HPDE6-E6E7 (cell line): ENCODE data around the gene PDE4B.
A peak's percentile ranks its signal among the peaks of the same experiment; 100 is the strongest.

ENCODE experiments used
- DNase-seq: peaks from one replicate; pipeline ENCODE4 v3.0.0; 2011; ENCODE audit warnings: missing footprints; ENCODE audit errors: extremely low spot score

The PDE4B gene

GRCh38 chr1:66284746-66285145, 492.1 kb downstream of the PDE4B start:
- DNase-seq, result no peak

GRCh38 chr1:66285618-66286270, 493.0 kb downstream of the PDE4B start:
- no peak for DNase-seq

GRCh38 chr1:66286307-66286706, 493.6 kb downstream of the PDE4B start:
- DNase-seq, result no peak

GRCh38 chr1:66288048-66288447, 495.4 kb downstream of the PDE4B start:
- no peak for DNase-seq

DNA sequence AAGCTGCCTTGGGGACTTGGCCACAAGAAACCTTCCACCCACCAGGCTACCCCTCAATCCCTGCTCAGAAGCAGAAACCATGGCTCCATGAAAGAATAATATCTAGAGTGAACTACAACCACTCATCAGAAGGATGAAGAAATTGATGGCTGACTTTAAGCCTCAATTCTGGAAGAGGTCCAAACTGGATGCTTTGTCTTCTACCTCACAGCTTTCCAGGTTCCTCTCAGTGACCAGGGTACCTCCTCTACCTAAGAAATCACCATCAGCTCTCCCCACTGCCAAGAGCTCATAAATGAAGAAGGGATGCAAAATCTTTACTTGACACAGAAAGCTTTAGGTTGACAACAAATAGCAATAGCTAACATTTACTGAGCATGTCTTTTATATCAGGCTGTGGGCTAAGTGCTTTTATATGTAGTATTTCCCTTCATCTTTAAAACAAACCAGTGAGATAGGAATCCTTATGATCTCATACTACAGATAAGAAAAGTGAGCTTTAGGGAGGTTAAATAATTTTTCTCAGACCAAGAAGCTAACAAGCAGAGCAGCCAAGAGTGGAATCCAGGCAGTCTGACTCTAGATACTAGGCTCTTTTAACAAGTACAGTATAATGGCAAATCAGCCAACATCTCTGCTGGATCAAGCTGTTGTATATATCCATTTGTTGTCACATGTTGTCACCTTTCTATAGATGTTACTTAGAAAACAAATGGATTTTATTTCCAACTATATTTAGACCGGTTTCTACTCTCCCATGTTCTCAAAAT, 498.3 kb downstream of the PDE4B start:
- no peak for DNase-seq

DNA sequence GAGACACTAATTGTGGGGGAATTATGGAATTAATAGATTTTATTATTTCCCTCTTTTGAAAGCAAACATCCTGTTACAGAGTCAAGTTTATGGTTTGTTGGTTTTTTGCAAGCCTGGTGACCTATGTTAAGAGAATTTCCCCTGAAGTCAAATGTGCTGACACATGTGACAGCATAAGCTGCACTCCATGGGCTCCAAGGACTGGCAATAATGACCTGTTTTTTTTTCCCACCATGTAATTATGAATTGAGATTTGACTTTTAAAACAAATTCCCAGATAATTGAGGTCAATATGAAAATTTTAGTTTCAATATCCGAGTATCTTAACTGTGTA, 498.8 kb downstream of the PDE4B start:
- no peak for DNase-seq

DNA sequence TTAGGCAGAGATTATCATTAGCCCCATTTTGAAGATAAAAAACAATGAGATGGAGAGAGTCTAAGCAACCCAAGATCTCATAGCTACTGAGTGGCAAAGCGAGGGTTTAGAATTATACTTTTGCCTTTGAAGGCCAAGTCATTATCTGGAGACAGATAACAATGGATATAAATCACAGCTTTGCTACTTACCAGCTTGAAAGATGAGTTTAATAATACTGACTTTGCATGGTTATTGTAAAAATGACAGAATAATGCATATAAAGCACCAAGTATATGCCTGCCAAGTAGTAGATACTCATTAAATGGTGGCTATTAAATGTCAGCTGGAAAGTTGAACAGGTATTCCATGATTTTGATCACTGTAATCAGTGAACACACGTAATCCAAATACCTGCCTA, 499.6 kb downstream of the PDE4B start:
- no peak for DNase-seq

DNA sequence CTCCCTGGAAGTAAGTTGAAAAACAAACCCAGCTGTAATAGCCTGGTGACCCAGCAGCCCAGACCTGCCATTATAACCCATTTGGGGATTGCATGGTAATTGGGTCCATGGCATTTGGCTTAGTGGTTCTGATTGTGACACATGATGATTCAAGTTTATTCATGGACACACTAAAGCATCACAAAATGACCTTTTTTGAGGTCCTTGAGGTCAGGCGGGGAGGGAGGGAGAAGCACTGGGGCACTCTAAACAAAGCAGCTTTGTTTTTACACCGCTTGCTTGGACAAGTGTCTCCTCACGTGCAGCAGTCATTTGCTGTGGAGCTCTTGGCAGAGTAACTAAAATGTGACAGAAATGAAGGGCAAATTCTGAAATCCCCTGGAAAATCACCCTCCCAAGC, 500.2 kb downstream of the PDE4B start:
- no peak for DNase-seq

GRCh38 chr1:66294707-66295370, 502.1 kb downstream of the PDE4B start:
- DNase-seq, result peak; percentile 76

DNA sequence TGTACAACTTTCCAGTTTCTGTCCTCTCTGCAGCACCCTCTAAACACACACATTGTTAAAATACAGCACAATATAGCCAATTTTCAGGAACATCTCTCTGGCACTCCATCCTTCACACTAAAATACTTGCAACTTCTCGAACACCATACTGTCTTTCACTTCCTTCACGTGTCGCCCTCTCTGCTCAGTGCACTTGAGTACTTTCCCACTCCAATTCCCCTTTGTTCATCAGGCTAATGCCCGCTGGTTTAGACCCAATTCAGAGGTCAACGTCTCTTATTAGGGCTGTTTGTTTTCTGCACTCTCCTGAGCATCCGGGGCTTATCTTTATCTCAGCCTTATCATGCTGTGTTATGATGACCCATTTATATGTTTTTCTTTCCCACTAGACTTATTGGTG, 503.1 kb downstream of the PDE4B start:
- no peak for DNase-seq

DNA sequence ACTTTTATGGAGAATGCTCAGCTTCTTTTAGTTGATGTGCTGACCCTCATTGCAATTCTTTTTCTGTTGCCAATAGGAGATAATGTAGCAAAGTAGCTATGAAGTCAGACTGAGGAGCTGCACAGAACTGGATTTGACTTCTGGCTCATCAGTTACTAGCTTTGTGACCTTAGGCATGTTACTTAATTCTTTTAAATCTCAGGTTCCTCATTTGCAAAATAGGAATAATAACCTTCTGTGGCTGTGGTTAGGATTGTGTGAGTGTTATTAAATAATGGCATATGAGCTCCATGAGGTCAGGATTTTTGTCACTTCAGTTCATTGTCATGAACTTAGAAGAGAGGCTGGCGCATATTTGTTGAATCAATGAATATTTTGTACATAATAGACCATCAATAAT, 503.7 kb downstream of the PDE4B start:
- DNase-seq, result no peak

- no peak for DNase-seq
Measured at GRCh38 chr1:66296951-66297350, 504.3 kb downstream of the PDE4B start.

GRCh38 chr1:66298464-66298863, 505.8 kb downstream of the PDE4B start:
- no peak for DNase-seq

DNA sequence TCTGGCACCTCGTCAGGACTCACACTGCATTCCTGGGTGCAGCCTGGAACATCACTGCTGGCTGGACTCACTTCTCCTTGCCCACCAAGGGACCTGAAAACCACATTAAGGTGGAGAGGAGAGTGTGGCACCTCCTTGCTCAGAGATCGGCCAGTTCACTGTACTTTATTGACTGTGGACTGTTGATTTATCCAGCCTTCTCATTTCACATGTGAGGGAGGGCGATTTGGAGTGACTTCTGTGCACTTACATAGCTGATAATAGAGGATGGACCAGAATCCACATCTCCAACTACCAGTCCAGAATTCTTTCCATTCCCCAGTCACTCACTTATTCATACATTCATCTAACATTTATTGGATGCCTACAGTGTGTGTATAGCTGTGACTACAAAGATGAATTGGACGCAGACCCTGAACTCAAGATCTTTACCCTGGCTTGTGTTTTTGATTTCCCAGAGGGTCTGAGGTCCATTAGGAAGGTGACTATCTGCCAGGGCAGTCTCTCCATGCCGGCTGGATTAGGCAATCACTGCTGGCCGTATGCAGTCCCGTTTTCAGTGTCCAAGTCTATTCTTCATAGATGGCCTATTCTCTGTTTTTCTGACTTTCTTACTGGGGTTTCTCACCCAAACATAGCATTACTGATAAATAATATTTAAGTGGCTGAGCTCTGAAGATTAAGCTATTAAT, 507.7 kb downstream of the PDE4B start:
- no peak for DNase-seq

- peak; percentile 31 for DNase-seq
Measured at GRCh38 chr1:66300972-66301451, 508.3 kb downstream of the PDE4B start.

- DNase-seq, result no peak
Measured at GRCh38 chr1:66302184-66302742, 509.6 kb downstream of the PDE4B start.

- no peak for DNase-seq
Measured at GRCh38 chr1:66302815-66303214, 510.1 kb downstream of the PDE4B start.

DNA sequence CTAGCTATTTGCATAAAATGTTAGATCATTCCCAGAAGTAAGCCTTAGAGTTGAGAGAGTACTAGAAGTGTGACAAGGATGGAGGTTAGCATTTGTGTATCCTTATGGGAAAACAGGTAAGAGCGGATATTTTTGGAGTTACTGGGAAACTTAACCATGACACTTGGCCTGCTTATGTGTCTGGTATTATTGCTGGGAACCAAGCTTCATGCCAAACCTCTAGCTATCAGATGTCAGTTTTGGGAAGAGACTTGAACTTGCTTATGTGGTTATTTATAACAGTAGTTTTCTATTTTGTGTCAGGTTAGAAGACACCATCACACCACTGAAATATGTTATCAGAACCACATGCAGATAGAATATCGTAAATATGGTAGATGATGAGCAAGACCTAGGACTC, 511.0 kb downstream of the PDE4B start:
- no peak for DNase-seq

DNA sequence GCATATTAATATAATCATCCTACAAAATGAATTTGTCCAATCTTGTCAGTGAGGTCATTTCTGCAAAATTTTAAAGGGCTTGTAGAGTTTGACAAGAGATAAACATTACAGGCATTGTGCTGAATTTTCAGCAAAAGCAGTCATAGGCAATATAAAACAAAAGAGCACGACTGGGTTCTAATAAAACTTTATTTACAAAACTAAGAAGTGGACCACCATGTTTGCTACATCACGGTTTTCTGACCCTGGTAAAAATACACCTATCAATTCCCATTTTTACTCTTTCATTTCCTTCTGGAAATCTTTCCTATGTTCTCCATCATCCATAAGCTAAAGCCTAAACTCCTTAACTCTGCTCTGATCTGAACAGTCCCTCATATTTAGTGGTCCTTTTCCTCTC, 511.4 kb downstream of the PDE4B start:
- DNase-seq, result no peak

DNA sequence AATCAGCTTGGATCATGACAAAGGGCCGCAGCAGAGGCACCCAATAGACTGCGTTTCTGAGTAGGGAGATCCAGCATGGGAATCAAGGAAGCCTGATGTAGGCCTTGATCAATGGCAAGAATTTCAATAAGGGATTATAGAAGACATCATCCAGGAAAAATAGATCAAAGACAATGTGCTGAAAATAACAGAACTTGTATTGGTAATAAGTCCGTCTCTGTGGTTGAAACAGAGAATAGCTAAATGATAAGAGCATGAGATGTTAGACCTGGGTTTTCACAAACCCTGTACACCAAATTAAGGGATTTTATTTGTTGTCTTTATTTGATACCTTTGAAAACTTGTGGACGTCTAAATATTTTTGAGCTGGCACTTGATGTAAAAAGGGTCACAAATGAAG, 513.2 kb downstream of the PDE4B start:
- no peak for DNase-seq

GRCh38 chr1:66309006-66309741, 516.5 kb downstream of the PDE4B start:
- no peak for DNase-seq
